ENCODE results near the gene TSBP1.
"Not testable (repeated sequence)": the region's sequence is repeated elsewhere in the genome, so short reads cannot be mapped to it uniquely, and the experiment has no call there.

Gene TSBP1

GRCh38 chr6:32375739-32376529, 4.2 kb upstream of the TSBP1 start:
- no peak for DNase-seq (ENCODE audit: low read depth)

GRCh38 chr6:32371229-32371628, 474 bp downstream of the TSBP1 start:
- DNase-seq (ENCODE audit: low read depth) = no peak

- no peak for DNase-seq (ENCODE audit: low read depth)
Observed at GRCh38 chr6:32370505-32370904, 1.2 kb downstream of the TSBP1 start.

DNA sequence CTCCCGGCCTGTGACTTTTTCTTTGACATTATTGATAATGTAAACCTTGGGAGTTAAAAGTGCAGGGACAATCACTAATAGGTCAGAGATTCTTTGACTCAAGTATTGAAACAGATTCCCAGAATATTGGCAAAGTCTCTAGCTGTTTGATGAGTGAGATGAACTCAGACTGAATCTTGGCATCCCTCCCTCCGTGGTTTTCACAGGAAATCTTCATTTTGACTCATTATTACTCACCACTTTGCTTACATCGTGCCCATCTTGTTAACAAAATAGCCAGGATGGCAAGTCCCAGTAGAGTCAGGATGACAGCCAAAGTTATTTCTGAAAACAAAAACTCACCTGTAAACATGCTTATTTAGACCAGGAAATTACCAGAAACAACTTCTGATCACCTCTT, 2.0 kb downstream of the TSBP1 start:
- no peak for DNase-seq (ENCODE audit: low read depth)

DNA sequence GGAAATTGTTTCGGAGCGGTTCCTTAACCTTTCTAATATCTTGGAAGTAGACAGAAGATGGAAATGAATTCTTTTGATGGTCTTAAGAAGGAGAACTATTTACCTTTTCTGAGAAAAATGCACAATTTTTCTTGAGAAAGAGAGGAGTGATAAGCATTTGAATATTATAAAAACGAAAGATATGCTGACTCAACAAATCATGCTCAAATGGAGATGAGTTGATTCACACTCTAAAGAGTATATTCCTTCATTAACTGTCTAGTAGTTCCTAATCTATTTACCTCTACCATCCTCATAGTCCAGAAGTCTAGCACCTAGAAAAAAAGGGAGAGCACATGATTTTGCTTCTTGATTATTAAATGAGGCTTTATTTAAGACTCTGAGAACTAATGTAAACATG, 4.1 kb downstream of the TSBP1 start:
- DNase-seq (ENCODE audit: low read depth) = no peak

GRCh38 chr6:32359225-32359624, 12.5 kb downstream of the TSBP1 start:
- not testable (repeated sequence) for DNase-seq (ENCODE audit: low read depth)

DNA sequence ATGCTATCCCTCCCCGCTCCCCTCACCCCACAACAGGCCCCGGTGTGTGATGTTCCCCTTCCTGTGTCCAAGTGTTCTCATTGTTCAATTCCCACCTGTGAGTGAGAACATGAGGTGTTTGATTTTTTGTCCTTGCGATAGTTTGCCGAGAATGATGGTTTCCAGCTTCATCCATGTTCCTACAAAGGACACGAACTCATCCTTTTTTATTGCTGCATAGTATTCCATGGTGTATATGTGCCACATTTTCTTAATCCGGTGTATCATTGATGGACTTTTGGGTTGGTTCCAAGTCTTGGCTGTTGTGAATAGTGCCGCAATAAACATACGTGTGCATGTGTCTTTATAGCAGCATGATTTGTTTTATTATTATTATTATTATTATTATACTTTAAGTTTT, 13.2 kb downstream of the TSBP1 start:
- not testable (repeated sequence) for DNase-seq (ENCODE audit: low read depth)

GRCh38 chr6:32355018-32355417, 16.7 kb downstream of the TSBP1 start:
- no peak for DNase-seq (ENCODE audit: low read depth)

GRCh38 chr6:32353348-32353747, 18.4 kb downstream of the TSBP1 start:
- no peak for DNase-seq (ENCODE audit: low read depth)

- DNase-seq (ENCODE audit: low read depth) = no peak
Observed at GRCh38 chr6:32340242-32340641, 31.5 kb downstream of the TSBP1 start.

- DNase-seq (ENCODE audit: low read depth) = no peak
Observed at GRCh38 chr6:32337186-32337805, 34.4 kb downstream of the TSBP1 start.

- no peak for DNase-seq (ENCODE audit: low read depth)
Observed at GRCh38 chr6:32332433-32332832, 39.3 kb downstream of the TSBP1 start.

- no peak for DNase-seq (ENCODE audit: low read depth)
Observed at GRCh38 chr6:32329141-32329540, 42.6 kb downstream of the TSBP1 start.

- no peak for DNase-seq (ENCODE audit: low read depth)
Observed at GRCh38 chr6:32327103-32327502, 44.6 kb downstream of the TSBP1 start.

DNA sequence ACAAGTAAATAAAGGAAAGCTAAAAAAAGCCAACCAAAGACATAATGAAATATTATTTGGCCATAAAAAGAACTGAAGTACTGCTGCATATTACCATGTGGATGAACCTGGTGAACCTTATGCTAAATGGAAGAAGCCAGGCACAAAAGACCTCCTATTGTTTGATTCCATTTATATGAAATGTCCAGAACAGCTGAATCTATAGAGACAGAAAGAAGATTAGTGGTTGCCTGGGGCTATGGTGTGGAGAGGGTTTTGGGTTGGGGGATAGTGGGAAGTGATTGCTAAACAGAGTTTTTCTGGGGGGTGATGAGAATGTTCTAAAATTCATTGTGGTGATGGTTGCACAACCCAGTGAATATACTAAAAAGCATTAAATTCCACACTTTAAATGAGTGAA, 53.2 kb downstream of the TSBP1 start:
- no peak for DNase-seq (ENCODE audit: low read depth)

GRCh38 chr6:32317541-32317940, 54.2 kb downstream of the TSBP1 start:
- DNase-seq (ENCODE audit: low read depth) = no peak

- no peak for DNase-seq (ENCODE audit: low read depth)
Observed at GRCh38 chr6:32313964-32314363, 57.7 kb downstream of the TSBP1 start.

DNA sequence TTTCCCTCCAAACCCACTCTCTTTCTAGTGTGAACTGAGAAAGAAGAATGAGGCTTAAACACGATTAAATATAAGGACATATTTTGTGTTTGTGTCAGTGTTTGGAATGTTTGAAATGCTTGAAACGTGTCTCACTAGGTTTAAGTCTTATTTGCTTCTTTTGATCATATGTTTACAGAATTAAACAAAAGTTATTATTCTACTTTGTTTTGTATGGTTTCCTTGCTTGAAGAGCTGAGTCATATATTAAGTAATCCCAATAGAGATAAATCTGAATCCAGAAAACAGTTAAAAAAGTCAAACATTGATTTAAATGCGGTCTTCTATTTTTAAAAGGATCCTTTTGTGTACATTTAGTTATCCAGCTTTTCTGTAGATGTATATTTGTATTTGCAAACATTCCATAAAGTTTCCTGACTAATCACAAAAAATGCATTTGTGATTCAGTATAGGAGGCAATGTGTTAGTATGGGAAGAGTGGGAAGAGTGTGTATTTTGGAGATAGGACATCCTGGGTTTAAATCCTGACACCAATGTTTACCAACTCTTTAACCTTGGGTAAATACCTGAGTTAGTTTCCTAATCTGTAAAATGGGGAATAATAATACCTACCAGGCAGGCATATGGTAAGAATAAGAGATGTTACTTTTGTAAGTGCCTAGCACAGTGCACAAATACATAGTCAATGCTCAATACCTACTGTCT, 72.9 kb downstream of the TSBP1 start:
- DNase-seq (ENCODE audit: low read depth) = no peak

- not testable (repeated sequence) for DNase-seq (ENCODE audit: low read depth)
Observed at GRCh38 chr6:32294980-32295379, 76.7 kb downstream of the TSBP1 start.

DNA sequence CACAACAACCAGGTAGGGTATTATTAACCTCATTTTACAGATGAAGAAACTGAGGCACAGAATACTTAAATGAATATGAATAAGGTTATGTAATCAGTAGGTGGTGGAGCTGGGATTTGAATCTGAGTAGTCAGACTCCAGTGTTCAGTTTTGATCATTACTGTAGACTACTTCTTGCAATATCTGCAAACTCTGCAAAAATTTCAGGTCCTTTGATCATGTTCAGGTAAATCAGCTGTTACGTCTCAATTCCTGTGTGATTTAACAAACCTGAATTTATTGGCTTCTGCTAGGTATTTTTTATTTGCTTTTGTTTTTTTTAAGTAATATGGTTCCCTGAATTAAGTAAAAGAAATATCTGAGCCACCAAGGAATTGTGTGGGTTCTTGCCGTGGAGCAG, 77.1 kb downstream of the TSBP1 start:
- no peak for DNase-seq (ENCODE audit: low read depth)

- no peak for DNase-seq (ENCODE audit: low read depth)
Observed at GRCh38 chr6:32293695-32294094, 78.0 kb downstream of the TSBP1 start.

DNA sequence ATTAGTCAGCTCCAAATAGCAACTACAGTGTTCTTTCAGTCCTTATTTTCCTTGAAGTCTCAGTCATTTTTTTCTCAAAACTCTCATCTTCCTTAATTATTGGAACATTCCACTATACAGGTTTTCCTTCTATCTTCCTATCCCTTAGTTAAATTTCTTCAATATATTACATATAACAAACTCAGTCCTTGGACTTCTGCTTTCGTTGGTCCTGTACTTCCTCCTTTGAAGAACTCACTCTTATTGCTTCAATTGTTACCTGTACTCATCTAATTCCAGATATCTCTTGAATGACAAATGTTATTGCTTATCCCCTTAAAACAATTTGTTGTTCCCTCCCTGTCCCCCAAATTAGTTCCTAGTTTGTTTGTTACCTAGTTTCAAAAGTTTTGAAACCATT, 80.2 kb downstream of the TSBP1 start:
- DNase-seq (ENCODE audit: low read depth) = no peak

DNA sequence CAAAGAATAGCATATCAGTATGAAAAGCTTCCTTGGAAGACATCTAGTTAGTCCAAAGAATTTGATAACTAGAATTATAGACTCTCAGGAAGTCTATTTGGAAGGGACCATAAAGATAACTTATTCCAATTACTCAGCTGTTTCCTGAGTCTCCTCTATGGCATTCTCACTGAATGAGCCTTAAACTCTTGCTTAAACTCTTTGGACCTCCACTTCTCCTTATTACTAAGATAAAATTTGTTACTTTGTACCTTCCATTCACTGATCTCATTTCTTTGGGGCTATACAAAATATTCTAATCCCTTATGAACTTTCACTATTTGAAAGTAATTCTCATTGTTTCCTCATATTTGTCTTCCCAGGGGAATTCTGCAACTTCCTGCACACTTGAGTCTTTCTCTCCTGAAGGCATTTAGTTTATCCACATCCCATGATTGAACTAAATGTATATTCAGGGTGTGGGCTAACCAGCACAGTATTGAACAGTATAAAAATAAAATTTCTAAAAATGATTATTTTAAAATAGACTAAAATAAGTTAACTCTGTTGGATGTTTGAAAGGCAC, 80.7 kb downstream of the TSBP1 start:
- no peak for DNase-seq (ENCODE audit: low read depth)

Data from stimulated activated CD4-positive, alpha-beta T cell treated with anti-CD3 and anti-CD28 coated beads, Interleukin-2, amount 100 ng/mL, for 4 hours (primary cell).